GM12865 (cell line): Measurements from ENCODE around the gene CT45A5.
A peak's percentile ranks its signal among the peaks of the same experiment; 100 is the strongest.
"Not testable (repeated sequence)": the region's sequence is repeated elsewhere in the genome, so short reads cannot be mapped to it uniquely, and the experiment has no call there.

Experiments
- DNase-seq: peaks from one replicate; pipeline ENCODE4 v3.0.0; 2010; ENCODE audit warnings: low read depth
- H3K4me3 ChIP-seq: 2 replicates; pipeline ENCODE4 v1.5.1; 2011; ENCODE audit warnings: mild to moderate bottlenecking, low read depth, low read length, control low read depth
- TF ChIP-seq, protein P1 (sequence below): IDR thresholded peaks from 2 replicates; pipeline ENCODE4 v1.5.1; 2011; ENCODE audit warnings: low read length, control low read depth, low read depth, inconsistent platforms; ENCODE audit not compliant: insufficient read depth; ENCODE audit errors: missing control alignments

Gene CT45A5, protein sequence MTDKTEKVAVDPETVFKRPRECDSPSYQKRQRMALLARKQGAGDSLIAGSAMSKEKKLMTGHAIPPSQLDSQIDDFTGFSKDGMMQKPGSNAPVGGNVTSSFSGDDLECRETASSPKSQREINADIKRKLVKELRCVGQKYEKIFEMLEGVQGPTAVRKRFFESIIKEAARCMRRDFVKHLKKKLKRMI

DNA sequence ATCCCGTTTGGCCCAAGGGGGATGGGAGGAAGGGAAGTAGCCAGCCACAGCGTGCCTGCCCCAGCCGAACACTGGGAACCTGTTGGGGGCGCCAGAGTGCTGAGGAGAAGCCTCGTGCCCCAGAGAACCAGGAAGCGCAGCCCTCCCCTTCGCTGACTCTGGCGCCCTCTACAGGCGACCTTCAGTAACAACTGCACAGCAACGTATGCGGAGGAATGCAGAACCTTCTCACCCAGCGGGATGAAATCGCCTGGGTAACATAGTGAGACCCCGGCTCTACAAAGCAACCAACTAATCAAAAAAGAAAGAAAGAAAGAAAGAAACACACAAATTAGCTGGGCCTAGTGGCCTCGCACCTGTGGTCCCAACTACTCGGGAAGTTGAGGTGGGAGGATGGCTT lies at the start of gene CT45A5:
CT45A5 (minus strand) TSS at position 101 of the 400 bp plus-strand sequence. CDS start 3,774 bp downstream, outside the sequence.
- DNase-seq, H3K4me3 ChIP-seq: not testable (repeated sequence)

DNA sequence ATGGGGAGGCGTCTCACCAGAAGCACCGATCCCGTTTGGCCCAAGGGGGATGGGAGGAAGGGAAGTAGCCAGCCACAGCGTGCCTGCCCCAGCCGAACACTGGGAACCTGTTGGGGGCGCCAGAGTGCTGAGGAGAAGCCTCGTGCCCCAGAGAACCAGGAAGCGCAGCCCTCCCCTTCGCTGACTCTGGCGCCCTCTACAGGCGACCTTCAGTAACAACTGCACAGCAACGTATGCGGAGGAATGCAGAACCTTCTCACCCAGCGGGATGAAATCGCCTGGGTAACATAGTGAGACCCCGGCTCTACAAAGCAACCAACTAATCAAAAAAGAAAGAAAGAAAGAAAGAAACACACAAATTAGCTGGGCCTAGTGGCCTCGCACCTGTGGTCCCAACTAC lies 34.6 kb upstream of the CT45A5 start, which contains the start of gene CT45A2:
CT45A2 (minus strand) TSS at position 101 of the 400 bp plus-strand sequence. CDS start 3,747 bp downstream, outside the sequence.
- not testable (repeated sequence) for DNase-seq, H3K4me3 ChIP-seq

DNA sequence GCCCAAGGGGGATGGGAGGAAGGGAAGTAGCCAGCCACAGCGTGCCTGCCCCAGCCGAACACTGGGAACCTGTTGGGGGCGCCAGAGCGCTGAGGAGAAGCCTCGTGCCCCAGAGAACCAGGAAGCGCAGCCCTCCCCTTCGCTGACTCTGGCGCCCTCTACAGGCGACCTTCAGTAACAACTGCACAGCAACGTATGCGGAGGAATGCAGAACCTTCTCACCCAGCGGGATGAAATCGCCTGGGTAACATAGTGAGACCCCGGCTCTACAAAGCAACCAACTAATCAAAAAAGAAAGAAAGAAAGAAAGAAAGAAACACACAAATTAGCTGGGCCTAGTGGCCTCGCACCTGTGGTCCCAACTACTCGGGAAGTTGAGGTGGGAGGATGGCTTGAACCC lies 17.4 kb upstream of the CT45A5 start, which contains the start of gene CT45A6:
CT45A6 (minus strand) TSS at position 101 of the 400 bp plus-strand sequence. CDS start 3,794 bp downstream, outside the sequence.
- DNase-seq, H3K4me3 ChIP-seq: not testable (repeated sequence)

DNA sequence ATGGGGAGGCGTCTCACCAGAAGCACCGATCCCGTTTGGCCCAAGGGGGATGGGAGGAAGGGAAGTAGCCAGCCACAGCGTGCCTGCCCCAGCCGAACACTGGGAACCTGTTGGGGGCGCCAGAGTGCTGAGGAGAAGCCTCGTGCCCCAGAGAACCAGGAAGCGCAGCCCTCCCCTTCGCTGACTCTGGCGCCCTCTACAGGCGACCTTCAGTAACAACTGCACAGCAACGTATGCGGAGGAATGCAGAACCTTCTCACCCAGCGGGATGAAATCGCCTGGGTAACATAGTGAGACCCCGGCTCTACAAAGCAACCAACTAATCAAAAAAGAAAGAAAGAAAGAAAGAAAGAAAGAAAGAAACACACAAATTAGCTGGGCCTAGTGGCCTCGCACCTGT lies 17.2 kb downstream of the CT45A5 start, which contains the start of gene CT45A3:
CT45A3 (minus strand) TSS at position 101 of the 400 bp plus-strand sequence. CDS start 3,747 bp downstream, outside the sequence.
- DNase-seq = not testable (repeated sequence)

DNA sequence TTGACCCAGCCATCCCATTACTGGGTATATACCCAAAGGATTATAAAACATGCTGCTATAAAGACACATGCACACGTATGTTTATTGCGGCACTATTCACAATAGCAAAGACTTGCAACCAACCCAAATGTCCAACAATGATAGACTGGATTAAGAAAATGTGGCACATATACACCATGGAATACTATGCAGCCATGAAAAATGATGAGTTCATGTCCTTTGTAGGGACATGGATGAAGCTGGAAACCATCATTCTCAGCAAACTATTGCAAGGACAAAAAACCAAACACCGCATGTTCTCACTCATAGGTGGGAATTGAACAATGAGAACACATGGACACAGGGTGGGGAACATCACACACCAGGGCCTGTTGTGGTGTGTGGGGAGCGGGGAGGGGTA lies 40.6 kb downstream of the CT45A5 start:
- DNase-seq, H3K4me3 ChIP-seq: not testable (repeated sequence)

More for the DNA sequence above, 17.2 kb downstream of the CT45A5 start, which contains the start of gene CT45A3:
- not testable (repeated sequence) for H3K4me3 ChIP-seq

DNA sequence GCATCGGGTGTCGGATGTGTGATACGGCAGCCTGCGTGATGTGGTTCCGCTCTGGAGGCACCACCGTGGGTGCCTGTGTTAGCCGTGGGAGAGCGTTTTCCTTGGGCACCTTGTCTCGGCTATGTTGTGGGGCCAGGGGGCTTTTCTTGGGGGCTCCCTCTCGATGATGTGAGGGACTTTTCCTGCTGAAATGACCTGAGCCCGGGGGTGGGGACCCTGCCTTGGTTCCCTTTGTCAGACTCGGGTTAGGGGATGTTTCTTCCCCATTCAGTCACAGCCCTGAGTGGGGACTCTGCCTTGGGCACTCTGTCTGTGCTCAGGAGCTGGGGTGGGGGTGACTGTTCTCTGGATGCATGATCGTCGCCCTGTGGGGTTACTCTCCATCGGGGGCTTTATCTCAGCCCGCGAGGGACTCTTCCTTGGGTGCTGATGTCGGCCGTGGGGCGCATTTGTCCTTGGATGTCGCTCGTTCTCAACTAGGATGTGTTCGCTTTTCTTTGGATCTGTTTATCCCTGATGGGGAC lies 44.0 kb downstream of the CT45A5 start:
- DNase-seq = no peak
- no peak overlapping the region for H3K4me3 ChIP-seq
- TF ChIP-seq, protein P1, sequence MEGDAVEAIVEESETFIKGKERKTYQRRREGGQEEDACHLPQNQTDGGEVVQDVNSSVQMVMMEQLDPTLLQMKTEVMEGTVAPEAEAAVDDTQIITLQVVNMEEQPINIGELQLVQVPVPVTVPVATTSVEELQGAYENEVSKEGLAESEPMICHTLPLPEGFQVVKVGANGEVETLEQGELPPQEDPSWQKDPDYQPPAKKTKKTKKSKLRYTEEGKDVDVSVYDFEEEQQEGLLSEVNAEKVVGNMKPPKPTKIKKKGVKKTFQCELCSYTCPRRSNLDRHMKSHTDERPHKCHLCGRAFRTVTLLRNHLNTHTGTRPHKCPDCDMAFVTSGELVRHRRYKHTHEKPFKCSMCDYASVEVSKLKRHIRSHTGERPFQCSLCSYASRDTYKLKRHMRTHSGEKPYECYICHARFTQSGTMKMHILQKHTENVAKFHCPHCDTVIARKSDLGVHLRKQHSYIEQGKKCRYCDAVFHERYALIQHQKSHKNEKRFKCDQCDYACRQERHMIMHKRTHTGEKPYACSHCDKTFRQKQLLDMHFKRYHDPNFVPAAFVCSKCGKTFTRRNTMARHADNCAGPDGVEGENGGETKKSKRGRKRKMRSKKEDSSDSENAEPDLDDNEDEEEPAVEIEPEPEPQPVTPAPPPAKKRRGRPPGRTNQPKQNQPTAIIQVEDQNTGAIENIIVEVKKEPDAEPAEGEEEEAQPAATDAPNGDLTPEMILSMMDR = no peak

DNA sequence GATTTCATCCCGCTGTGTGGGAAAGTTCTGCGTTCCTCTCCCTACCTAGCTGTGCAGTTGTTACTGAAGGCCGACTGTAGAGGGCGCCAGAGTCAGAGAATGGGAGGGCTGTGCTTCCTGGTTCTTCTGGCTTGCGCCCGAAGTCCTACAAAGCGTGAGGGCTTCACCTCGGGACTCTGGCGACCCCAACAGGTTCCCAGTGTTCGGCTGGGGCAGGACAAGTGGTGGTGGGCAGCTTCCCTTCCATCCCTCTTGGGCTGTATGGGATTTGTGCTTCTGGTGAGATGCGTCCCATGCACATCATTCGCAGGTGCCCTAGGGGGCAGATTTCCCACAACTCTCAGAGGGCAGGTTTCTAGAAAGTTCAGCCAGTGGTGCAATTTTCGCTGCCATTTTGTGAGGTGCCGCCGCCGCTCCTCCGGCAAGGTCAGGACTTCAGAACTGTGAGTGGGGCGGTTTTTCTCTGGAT lies 44.6 kb downstream of the CT45A5 start:
- H3K4me3 ChIP-seq = no peak overlapping the region
- peak; percentile 44 for DNase-seq
- TF ChIP-seq, protein P1 = peak; percentile 59

DNA sequence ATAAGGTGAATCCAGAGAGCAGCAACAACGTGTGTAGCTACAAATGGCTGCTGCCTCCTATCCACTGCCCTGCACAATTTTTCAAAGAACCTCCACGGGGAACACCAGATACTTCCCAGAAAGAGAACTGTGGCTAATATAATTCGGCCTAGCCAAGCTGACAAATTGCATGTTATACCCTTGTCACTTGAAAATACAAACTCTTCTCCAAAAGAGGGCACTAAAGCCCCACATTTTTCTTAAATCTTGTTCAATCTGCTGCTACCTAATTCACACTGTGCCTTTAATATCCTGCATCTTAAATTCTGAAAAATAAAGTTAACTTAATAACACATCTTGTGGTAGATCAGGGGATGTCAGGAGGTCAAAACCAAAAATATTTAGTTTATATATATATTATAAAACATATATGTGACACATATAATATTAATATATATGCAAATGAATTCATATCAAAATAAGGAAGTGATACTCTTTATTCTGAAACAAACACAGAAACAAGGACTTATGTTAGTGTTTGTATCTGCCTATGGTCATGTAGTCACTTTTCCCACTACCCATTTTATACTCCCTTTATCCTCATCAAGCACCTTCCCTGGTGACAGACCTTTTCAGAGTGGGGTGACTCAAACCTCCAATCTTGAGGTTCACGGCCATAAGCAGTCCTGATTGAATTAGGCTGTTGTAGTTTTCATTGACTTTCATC lies 47.8 kb downstream of the CT45A5 start:
- no peak for DNase-seq
- no peak overlapping the region for H3K4me3 ChIP-seq
- TF ChIP-seq, protein P1 = no peak

DNA sequence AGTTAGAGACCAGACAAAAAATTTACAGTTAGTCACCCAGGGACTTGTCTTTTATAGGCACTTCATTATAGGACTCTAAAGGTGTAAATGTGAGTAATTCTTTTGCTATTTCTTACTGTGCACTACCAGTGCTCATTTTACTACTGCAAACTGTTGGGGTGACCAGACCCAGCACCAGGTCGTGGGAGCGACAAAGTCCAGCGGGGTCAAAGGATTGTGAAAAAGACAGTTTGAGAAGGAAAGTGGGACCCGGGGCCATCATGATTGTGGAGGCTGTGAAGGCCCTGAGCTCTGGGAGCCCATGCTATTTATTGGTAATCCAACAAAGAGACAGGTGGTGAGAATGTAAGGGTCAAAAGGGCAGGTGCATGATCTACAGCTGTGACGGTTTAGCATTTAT lies 50.6 kb downstream of the CT45A5 start:
- not testable (repeated sequence) for DNase-seq, H3K4me3 ChIP-seq
